Endothelial cell (in vitro differentiated cells): Measurements from ENCODE around the gene N4BP2L1. TPM values are rescaled to one million over a fixed set of nuclear protein-coding genes. Genes with fewer than 3 reads are reported as not detected.

Experiments used
- DNase-seq: peaks from one replicate; pipeline ENCODE4 v3.0.0; 2021; ENCODE audit warnings: low spot score
- H3K27ac Mint-ChIP-seq: one replicate; pipeline ENCODE4 v1.8.0; 2021; ENCODE audit warnings: mixed read lengths, inconsistent platforms; ENCODE audit not compliant: unreplicated experiment
- H3K27me3 Mint-ChIP-seq: one replicate; pipeline ENCODE4 v1.8.0; 2021; ENCODE audit warnings: mild to moderate bottlenecking, moderate library complexity, mixed read lengths, inconsistent platforms; ENCODE audit not compliant: unreplicated experiment
- H3K36me3 Mint-ChIP-seq: one replicate; pipeline ENCODE4 v1.8.0; 2021; ENCODE audit warnings: mild to moderate bottlenecking, low read depth, mixed read lengths, inconsistent platforms; ENCODE audit not compliant: unreplicated experiment
- H3K4me1 Mint-ChIP-seq: one replicate; pipeline ENCODE4 v1.8.0; 2021; ENCODE audit warnings: mild to moderate bottlenecking, mixed read lengths, inconsistent platforms; ENCODE audit not compliant: unreplicated experiment
- H3K4me3 Mint-ChIP-seq: one replicate; pipeline ENCODE4 v1.8.0; 2021; ENCODE audit warnings: mild to moderate bottlenecking, mixed read lengths, inconsistent platforms; ENCODE audit not compliant: unreplicated experiment
- H3K9me3 Mint-ChIP-seq: one replicate; pipeline ENCODE4 v1.8.0; 2021; ENCODE audit warnings: mixed read lengths, inconsistent platforms; ENCODE audit not compliant: unreplicated experiment
- CTCF ChIP-seq: fragments of 200-600 bp; sonication (generic); IDR thresholded peaks from one replicate; pipeline ENCODE4 v1.5.0; 2021; ENCODE audit warnings: antibody characterized with exemption; ENCODE audit not compliant: unreplicated experiment
- total RNA-seq: library from RNA; stranded (reverse); fragmentation: NEBNext Ultra II Directional; extraction: Animal tissue kit (Norgen Biotek cat#: 25700); gene quantifications from one replicate; pipeline ENCODE4 v1.2.1, GENCODE V29; 2021; ENCODE audit not compliant: unreplicated experiment

N4BP2L1 gene
- total RNA-seq, 1 donor from 2014 or later: 4.2 TPM

- TF ChIP-seq CTCF: no peak
- Mint-ChIP-seq H3K9me3 (no peaks in the 10 kb centered on the region), H3K27me3 (peaks cover 1% of the 10 kb centered on the region), H3K4me1 (no peaks in the 10 kb centered on the region), H3K27ac (no peak overlapping the region), H3K4me3 (no peak overlapping the region), H3K36me3 (no peaks in the 10 kb centered on the region)
- DNase-seq: no peak
These were observed 43.9 kb downstream of the N4BP2L1 start for GRCh38 chr13:32383836-32384618.

GRCh38 chr13:32381539-32381938, 46.4 kb downstream of the N4BP2L1 start:
- peak; percentile 32 for DNase-seq
- H3K27ac Mint-ChIP-seq: no peak overlapping the region
- peaks cover 1% of the 10 kb centered on the region for H3K27me3 Mint-ChIP-seq
- no peak for TF ChIP-seq CTCF
- H3K36me3 Mint-ChIP-seq: no peaks in the 10 kb centered on the region
- H3K4me3 Mint-ChIP-seq: no peak overlapping the region
- no peaks in the 10 kb centered on the region for H3K4me1 Mint-ChIP-seq
- H3K9me3 Mint-ChIP-seq: no peaks in the 10 kb centered on the region

GRCh38 chr13:32378012-32378411, 49.9 kb downstream of the N4BP2L1 start:
- Mint-ChIP-seq H3K4me1 (no peaks in the 10 kb centered on the region), H3K27me3 (peaks cover 1% of the 10 kb centered on the region), H3K36me3 (peaks cover 11% of the 10 kb centered on the region), H3K27ac (no peak overlapping the region), H3K4me3 (no peak overlapping the region), H3K9me3 (no peaks in the 10 kb centered on the region)
- TF ChIP-seq CTCF: no peak
- no peak for DNase-seq

GRCh38 chr13:32376642-32377415, 51.1 kb downstream of the N4BP2L1 start:
- peaks cover 18% of the 10 kb centered on the region for H3K36me3 Mint-ChIP-seq
- H3K4me1 Mint-ChIP-seq: no peaks in the 10 kb centered on the region
- H3K9me3 Mint-ChIP-seq: no peaks in the 10 kb centered on the region
- DNase-seq: no peak
- no peak overlapping the region for H3K27ac Mint-ChIP-seq
- TF ChIP-seq CTCF: no peak
- peaks cover 1% of the 10 kb centered on the region for H3K27me3 Mint-ChIP-seq
- H3K4me3 Mint-ChIP-seq: no peak overlapping the region

GRCh38 chr13:32370805-32371204, 57.1 kb downstream of the N4BP2L1 start:
- no peak for DNase-seq
- no peak for TF ChIP-seq CTCF
- H3K9me3 Mint-ChIP-seq: no peaks in the 10 kb centered on the region
- H3K27me3 Mint-ChIP-seq: no peaks in the 10 kb centered on the region
- H3K4me1 Mint-ChIP-seq: no peaks in the 10 kb centered on the region
- no peak overlapping the region for H3K27ac Mint-ChIP-seq
- peaks cover 24% of the 10 kb centered on the region for H3K36me3 Mint-ChIP-seq
- H3K4me3 Mint-ChIP-seq: no peak overlapping the region
